GM23338 (cell line): ENCODE measurements around the gene KLK11. TPM values are rescaled to one million over a fixed set of nuclear protein-coding genes. Genes with fewer than 3 reads are reported as not detected.

Source experiments
- ATAC-seq: fragments of 200-7000 bp; cut with Tn5 transposase; 3 replicates; pipeline ENCODE4 v1.9.1; 2020
- DNase-seq: peaks from one replicate; pipeline ENCODE4 v3.0.0-alpha.2; 2015; ENCODE audit warnings: low spot score
- H2AFZ ChIP-seq: fragments of 200-600 bp; sonication (generic); 2 replicates; pipeline ENCODE4 v1.8.0; 2016; ENCODE audit warnings: antibody characterized with exemption, mild to moderate bottlenecking, moderate library complexity
- H3F3A ChIP-seq: fragments of 200-600 bp; sonication (generic); replicated peaks from 2 replicates; pipeline ENCODE4 v1.8.0; 2017; ENCODE audit warnings: antibody characterized with exemption, mixed run types, low read depth
- H3K27ac ChIP-seq: fragments of 200-600 bp; sonication (generic); 2 replicates; pipeline ENCODE4 v1.6.1; 2016; ENCODE audit warnings: low read depth
- H3K27me3 ChIP-seq: fragments of 200-600 bp; sonication (generic); 2 replicates; pipeline ENCODE4 v1.8.0; 2016; ENCODE audit warnings: mild to moderate bottlenecking, mixed run types, moderate library complexity; ENCODE audit not compliant: insufficient read depth
- H3K36me3 ChIP-seq: fragments of 200-600 bp; sonication (generic); 2 replicates; pipeline ENCODE4 v1.8.0; 2016; ENCODE audit warnings: mild to moderate bottlenecking; ENCODE audit not compliant: insufficient read depth
- H3K4me1 ChIP-seq: fragments of 200-600 bp; sonication (generic); 2 replicates; pipeline ENCODE4 v1.8.0; 2016; ENCODE audit warnings: mild to moderate bottlenecking, moderate library complexity; ENCODE audit not compliant: insufficient read depth
- H3K4me2 ChIP-seq: fragments of 200-600 bp; sonication (generic); 2 replicates; pipeline ENCODE4 v1.7.1; 2017; ENCODE audit warnings: mixed run types
- H3K4me3 ChIP-seq: fragments of 200-600 bp; sonication (generic); 2 replicates; pipeline ENCODE4 v1.6.1; 2016; ENCODE audit warnings: mixed run types
- H3K79me2 ChIP-seq: fragments of 200-600 bp; sonication (generic); replicated peaks from 2 replicates; pipeline ENCODE4 v1.8.0; 2017; ENCODE audit warnings: mild to moderate bottlenecking; ENCODE audit not compliant: insufficient read depth
- H3K9me2 ChIP-seq: fragments of 200-600 bp; sonication (generic); 2 replicates; pipeline ENCODE4 v1.8.0; 2017; ENCODE audit not compliant: insufficient read depth
- H4K20me1 ChIP-seq: fragments of 200-600 bp; sonication (generic); replicated peaks from 2 replicates; pipeline ENCODE4 v1.8.0; 2017; ENCODE audit warnings: mild to moderate bottlenecking; ENCODE audit not compliant: insufficient read depth
- H3K27ac Mint-ChIP-seq: 2 replicates; pipeline ENCODE4 v1.8.0; 2020; ENCODE audit warnings: inconsistent platforms, mild to moderate bottlenecking, moderate library complexity, mixed read lengths
- H3K27me3 Mint-ChIP-seq: 3 replicates; pipeline ENCODE4 v1.8.0; 2022; ENCODE audit warnings: low read depth, mild to moderate bottlenecking, moderate library complexity, mixed read lengths, inconsistent platforms; ENCODE audit not compliant: insufficient read depth, poor library complexity
- H3K36me3 Mint-ChIP-seq: 3 replicates; pipeline ENCODE4 v1.8.0; 2021; ENCODE audit warnings: low read depth, mild to moderate bottlenecking, inconsistent platforms, moderate library complexity, mixed read lengths
- H3K4me1 Mint-ChIP-seq: 3 replicates; pipeline ENCODE4 v1.8.0; 2020; ENCODE audit warnings: mild to moderate bottlenecking, inconsistent platforms, mixed read lengths
- H3K4me3 Mint-ChIP-seq: 3 replicates; pipeline ENCODE4 v1.8.0; 2021; ENCODE audit warnings: moderate library complexity, mild to moderate bottlenecking, inconsistent platforms, mixed read lengths
- H3K9me3 Mint-ChIP-seq: 3 replicates; pipeline ENCODE4 v1.8.0; 2020; ENCODE audit warnings: moderate library complexity, mild to moderate bottlenecking, inconsistent platforms, mixed read lengths
- CREB1 ChIP-seq: fragments of 250-450 bp; sonication (Bioruptor Pico); IDR thresholded peaks from 2 replicates; pipeline ENCODE4 v1.5.0; 2020; ENCODE audit warnings: low read depth, mild to moderate bottlenecking, moderate library complexity
- CTCF ChIP-seq, 2 experiments: fragments of 200-600 bp in 1 of 2; sonication (generic) in 1 of 2; conservative IDR thresholded peaks; 2 replicates each; pipeline versions ENCODE4 v1.5.1 to v1.6.1; 2016 to 2017; ENCODE audit warnings: antibody characterized with exemption in 2 of 2, low read depth in 2 of 2, mild to moderate bottlenecking in 2 of 2, moderate library complexity in 1 of 2
- ETS1 ChIP-seq: IDR thresholded peaks from 2 replicates; pipeline ENCODE4 v1.6.1; 2016; ENCODE audit warnings: antibody characterized with exemption
- EZH2 ChIP-seq: fragments of 200-600 bp; sonication (generic); IDR thresholded peaks from one replicate; pipeline ENCODE4 v1.8.0; 2017; ENCODE audit warnings: antibody characterized with exemption, mild to moderate bottlenecking, low read depth; ENCODE audit not compliant: unreplicated experiment
- EZH2phosphoT487 ChIP-seq: fragments of 200-600 bp; sonication (generic); IDR thresholded peaks from one replicate; pipeline ENCODE4 v1.8.1; 2018; ENCODE audit warnings: antibody characterized with exemption; ENCODE audit not compliant: unreplicated experiment
- JUNB ChIP-seq: IDR thresholded peaks from one replicate; pipeline ENCODE4 v1.6.1; 2016; ENCODE audit warnings: antibody characterized with exemption; ENCODE audit not compliant: unreplicated experiment
- NANOG ChIP-seq: IDR thresholded peaks from 2 replicates; pipeline ENCODE4 v1.6.1; 2016; ENCODE audit warnings: antibody characterized with exemption, borderline replicate concordance
- POLR2AphosphoS5 ChIP-seq: IDR thresholded peaks from 2 replicates; pipeline ENCODE4 v1.6.1; 2016; ENCODE audit warnings: antibody characterized with exemption, low read depth
- REST ChIP-seq: IDR thresholded peaks from one replicate; pipeline ENCODE4 v1.6.1; 2018; ENCODE audit warnings: antibody characterized with exemption; ENCODE audit not compliant: unreplicated experiment
- STAT1 ChIP-seq: IDR thresholded peaks from one replicate; pipeline ENCODE4 v1.6.1; 2016; ENCODE audit warnings: antibody characterized with exemption; ENCODE audit not compliant: unreplicated experiment
- ZNF114 ChIP-seq: fragments of 250-450 bp; sonication (Bioruptor Pico); IDR thresholded peaks from 2 replicates; pipeline ENCODE4 v1.5.0; 2020; ENCODE audit warnings: mild to moderate bottlenecking, moderate library complexity
- ZNF331 ChIP-seq: fragments of 250-450 bp; sonication (Bioruptor Pico); IDR thresholded peaks from 2 replicates; pipeline ENCODE4 v1.5.0; 2020; ENCODE audit warnings: low read depth, mild to moderate bottlenecking, moderate library complexity
- ZNF462 ChIP-seq: fragments of 250-450 bp; sonication (Bioruptor Pico); IDR thresholded peaks from 2 replicates; pipeline ENCODE4 v1.5.0; 2020; ENCODE audit warnings: mild to moderate bottlenecking, moderate library complexity
- polyA plus RNA-seq: library from polyadenylated mRNA; unstranded; fragments of >200 nt; fragmentation: Nextera tagmentation; extraction: Ambion mirVana; gene quantifications from 2 replicates; pipeline ENCODE4 v1.2.1, GENCODE V29; 2016
- total RNA-seq: library from RNA; depleted of rRNA; stranded (reverse); fragments of >200 nt; shearing (Covaris generic); gene quantifications from 2 replicates; pipeline ENCODE4 v1.2.3, GENCODE V29; 2014

KLK11 gene
- total and polyA plus RNA-seq, 2 experiments from 2014 or later, result not detected

GRCh38 chr19:51070334-51071094, 44.1 kb upstream of the KLK11 start:
- H3K9me3 Mint-ChIP-seq, result peaks cover 13% of the 10 kb centered on the region; the same call in 2 of the 3 replicates
- Histone ChIP-seq H3K36me3 (no peaks in the 10 kb centered on the region; the same call in 1 of the 2 replicates), H3K27me3 (no peaks in the 10 kb centered on the region), H3K9me2 (peaks cover 21% of the 10 kb centered on the region), H3K4me3 (no peak overlapping the region), H2AFZ (no peak overlapping the region), H3F3A (no peaks in the 10 kb centered on the region), H3K79me2 (no peaks in the 10 kb centered on the region), H4K20me1 (no peaks in the 10 kb centered on the region), H3K4me2 (no peak overlapping the region), H3K27ac (no peak overlapping the region), H3K4me1 (peaks cover 10% of the 10 kb centered on the region; the same call in 1 of the 2 replicates)
- DNase-seq, result no peak
- H3K4me1 Mint-ChIP-seq, result peaks cover 4% of the 10 kb centered on the region; the same call in 2 of the 3 replicates
- no peaks in the 10 kb centered on the region for H3K27me3 Mint-ChIP-seq
- H3K27ac Mint-ChIP-seq, result no peak overlapping the region
- ATAC-seq, result no peak
- H3K36me3 Mint-ChIP-seq, result no peaks in the 10 kb centered on the region
- no peak overlapping the region for H3K4me3 Mint-ChIP-seq
- TF ChIP-seq NANOG, result no peak
- TF ChIP-seq EZH2, result no peak
- TF ChIP-seq ETS1, result no peak
- no peak for TF ChIP-seq JUNB
- no peak for TF ChIP-seq ZNF462 (CRISPR knock-in tag)
- TF ChIP-seq CREB1 (CRISPR knock-in tag), result no peak
- no peak for TF ChIP-seq CTCF (conservative IDR thresholded peaks at IDR 0.05; ENCODE audit: low read depth in 2 of 2)
- no peak for TF ChIP-seq STAT1
- no peak for TF ChIP-seq POLR2AphosphoS5
- TF ChIP-seq ZNF331 (CRISPR knock-in tag), result no peak
- TF ChIP-seq ZNF114 (CRISPR knock-in tag), result no peak
- TF ChIP-seq REST, result no peak
- TF ChIP-seq EZH2phosphoT487, result no peak
